ENCODE data around the gene SIGLEC12. TPM values are rescaled to one million over a fixed set of nuclear protein-coding genes. Genes with fewer than 3 reads are reported as not detected.
"Not testable (repeated sequence)": the region's sequence is repeated elsewhere in the genome, so short reads cannot be mapped to it uniquely, and the experiment has no call there.

The SIGLEC12 gene
- total and polyA plus RNA-seq, 9 donors = 0.23 to 0.73 (median 0.25) TPM; not detected in 6

- TF ChIP-seq POLR2A (IDR thresholded peaks at IDR 0.05) (no peak), EP300 (IDR thresholded peaks at IDR 0.05) (no peak), CTCF (IDR thresholded peaks at IDR 0.05) (no peak)
- intact Hi-C loops (cut with DNase I) = no loop called here
- H3K9me3 ChIP-seq = peaks cover 0 to 3% of the 10 kb centered on the region in 2 donors
- no peak overlapping the region for H3K27ac ChIP-seq
- no peaks in the 10 kb centered on the region for H3K4me1 ChIP-seq (ENCODE audit: insufficient read depth)
- no peaks in the 10 kb centered on the region for H3K36me3 ChIP-seq
- WGBS, 3 donors = 72 to 78% (median 77%) methylated on average over 5 of the region's 5 CpGs
- H3K27me3 ChIP-seq = no peaks in the 10 kb centered on the region
- H3K4me3 ChIP-seq = no peak overlapping the region
- DNase-seq = no peak
Measured at GRCh38 chr19:51503286-51503817, 1.8 kb upstream of the SIGLEC12 start.

GRCh38 chr19:51500931-51501330 is 669 bp downstream of the SIGLEC12 start:
- WGBS, 3 donors = 49 to 77% (median 51%) methylated on average over 6 to 8 of the region's 8 CpGs
- intact Hi-C loops (cut with DNase I); DNase-seq; H3K27ac ChIP-seq; H3K4me3 ChIP-seq; H3K36me3 ChIP-seq; H3K27me3 ChIP-seq; H3K4me1 ChIP-seq (ENCODE audit: insufficient read depth); H3K9me3 ChIP-seq: not testable (repeated sequence)

- intact Hi-C loops (cut with DNase I) = no loop called here
- no peak overlapping the region for H3K4me3 ChIP-seq
- H3K27ac ChIP-seq = no peak overlapping the region
- no peaks in the 10 kb centered on the region for H3K36me3 ChIP-seq
- WGBS, 3 donors = 33 to 43% (median 37%) methylated on average over 3 of the region's 3 CpGs
- TF ChIP-seq CTCF (IDR thresholded peaks at IDR 0.05) = no peak
- no peak for TF ChIP-seq POLR2A (IDR thresholded peaks at IDR 0.05)
- no peak for TF ChIP-seq EP300 (IDR thresholded peaks at IDR 0.05)
- no peaks in the 10 kb centered on the region for H3K4me1 ChIP-seq (ENCODE audit: insufficient read depth)
- no peaks in the 10 kb centered on the region for H3K9me3 ChIP-seq
- H3K27me3 ChIP-seq = no peaks in the 10 kb centered on the region
- DNase-seq = no peak
Measured at GRCh38 chr19:51497666-51498065, 3.9 kb downstream of the SIGLEC12 start.

- intact Hi-C loops (cut with DNase I) = no loop called here
- 23 to 38% (median 25%) methylated on average over 2 of the region's 2 CpGs for WGBS, 3 donors
- Histone ChIP-seq H3K4me1 (ENCODE audit: insufficient read depth) (no peaks in the 10 kb centered on the region), H3K36me3 (no peaks in the 10 kb centered on the region), H3K27me3 (no peaks in the 10 kb centered on the region), H3K9me3 (no peaks in the 10 kb centered on the region), H3K27ac (no peak overlapping the region), H3K4me3 (no peak overlapping the region)
- TF ChIP-seq CTCF (IDR thresholded peaks at IDR 0.05) = no peak
- TF ChIP-seq EP300 (IDR thresholded peaks at IDR 0.05) = no peak
- no peak for TF ChIP-seq POLR2A (IDR thresholded peaks at IDR 0.05)
- DNase-seq = no peak
Measured at GRCh38 chr19:51493776-51494175, 7.8 kb downstream of the SIGLEC12 start.

- Histone ChIP-seq H3K4me1 (ENCODE audit: insufficient read depth) (no peaks in the 10 kb centered on the region), H3K4me3 (no peak overlapping the region), H3K36me3 (no peaks in the 10 kb centered on the region), H3K27ac (no peak overlapping the region), H3K9me3 (no peaks in the 10 kb centered on the region), H3K27me3 (no peaks in the 10 kb centered on the region)
- DNase-seq = no peak
- WGBS, 3 donors = 63 to 78% (median 71%) methylated on average over 7 of the region's 7 CpGs
- no peak for TF ChIP-seq CTCF (IDR thresholded peaks at IDR 0.05)
- no peak for TF ChIP-seq POLR2A (IDR thresholded peaks at IDR 0.05)
- no peak for TF ChIP-seq EP300 (IDR thresholded peaks at IDR 0.05)
- intact Hi-C loops (cut with DNase I) = no loop called here
Measured at GRCh38 chr19:51491586-51491985, 10.0 kb downstream of the SIGLEC12 start.
